Measurements from ENCODE around the gene INTS3. TPM values are rescaled to one million over a fixed set of nuclear protein-coding genes. Genes with fewer than 3 reads are reported as not detected.
A peak's percentile ranks its signal among the peaks of the same experiment; 100 is the strongest.
"Not testable (repeated sequence)": the region's sequence is repeated elsewhere in the genome, so short reads cannot be mapped to it uniquely, and the experiment has no call there.

Gene INTS3
- total and polyA plus RNA-seq, 9 donors = 28.5 to 48.6 (median 35.8) TPM

GRCh38 chr1:153750026-153750995 lies 22.5 kb downstream of the INTS3 start:
- H3K27ac ChIP-seq (ENCODE audit: low read length) = peak overlapping the region; percentile 32
- WGBS (ENCODE audit: insufficient coverage) = 73% methylated on average over 2 of the region's 6 CpGs
- DNase-seq = no peak
- no peaks in the 10 kb centered on the region for H3K9me3 ChIP-seq (replicated peaks; ENCODE audit: control insufficient read depth, low read depth, low read length)
- no peaks in the 10 kb centered on the region for H3K27me3 ChIP-seq (ENCODE audit: control insufficient read depth, insufficient read depth, low read length)
- peaks cover 83% of the 10 kb centered on the region for H3K36me3 ChIP-seq (ENCODE audit: control insufficient read depth, insufficient read depth, low read length)
- H3K4me3 ChIP-seq (ENCODE audit: low read length) = no peak overlapping the region
- peaks cover 2% of the 10 kb centered on the region for H3K4me1 ChIP-seq (ENCODE audit: control insufficient read depth, insufficient read depth, low read length)

- no CpG with 5 or more reads among the region's 2 CpGs for WGBS (ENCODE audit: insufficient coverage)
- Histone ChIP-seq H3K27me3 (ENCODE audit: control insufficient read depth, insufficient read depth, low read length) (no peaks in the 10 kb centered on the region), H3K36me3 (ENCODE audit: control insufficient read depth, insufficient read depth, low read length) (peaks cover 80% of the 10 kb centered on the region), H3K4me1 (ENCODE audit: control insufficient read depth, insufficient read depth, low read length) (peaks cover 2% of the 10 kb centered on the region), H3K27ac (ENCODE audit: low read length) (peak overlapping the region; percentile 20), H3K4me3 (ENCODE audit: low read length) (no peak overlapping the region), H3K9me3 (replicated peaks; ENCODE audit: control insufficient read depth, low read depth, low read length) (no peaks in the 10 kb centered on the region)
- no peak for DNase-seq
Observed at GRCh38 chr1:153752072-153752471, 24.2 kb downstream of the INTS3 start.

- WGBS (ENCODE audit: insufficient coverage) = 68% methylated on average over 5 of the region's 8 CpGs
- H3K27ac ChIP-seq (ENCODE audit: low read length) = peak overlapping the region; percentile 20
- no peak for DNase-seq
- H3K9me3 ChIP-seq (replicated peaks; ENCODE audit: control insufficient read depth, low read depth, low read length) = no peaks in the 10 kb centered on the region
- H3K36me3 ChIP-seq (ENCODE audit: control insufficient read depth, insufficient read depth, low read length) = peaks cover 80% of the 10 kb centered on the region
- no peaks in the 10 kb centered on the region for H3K27me3 ChIP-seq (ENCODE audit: control insufficient read depth, insufficient read depth, low read length)
- H3K4me1 ChIP-seq (ENCODE audit: control insufficient read depth, insufficient read depth, low read length) = peaks cover 2% of the 10 kb centered on the region
- H3K4me3 ChIP-seq (ENCODE audit: low read length) = no peak overlapping the region
Observed at GRCh38 chr1:153752571-153753195, 24.8 kb downstream of the INTS3 start.

GRCh38 chr1:153754266-153754665 lies 26.4 kb downstream of the INTS3 start:
- no peaks in the 10 kb centered on the region for H3K9me3 ChIP-seq (replicated peaks; ENCODE audit: control insufficient read depth, low read depth, low read length)
- no peak for DNase-seq
- no peak overlapping the region for H3K4me3 ChIP-seq (ENCODE audit: low read length)
- H3K4me1 ChIP-seq (ENCODE audit: control insufficient read depth, insufficient read depth, low read length) = peaks cover 2% of the 10 kb centered on the region
- no peak overlapping the region for H3K27ac ChIP-seq (ENCODE audit: low read length)
- peaks cover 80% of the 10 kb centered on the region for H3K36me3 ChIP-seq (ENCODE audit: control insufficient read depth, insufficient read depth, low read length)
- no peaks in the 10 kb centered on the region for H3K27me3 ChIP-seq (ENCODE audit: control insufficient read depth, insufficient read depth, low read length)
- WGBS (ENCODE audit: insufficient coverage) = 85% methylated on average over 2 of the region's 2 CpGs

GRCh38 chr1:153760440-153760839 lies 32.6 kb downstream of the INTS3 start:
- Histone ChIP-seq H3K27me3 (ENCODE audit: control insufficient read depth, insufficient read depth, low read length) (no peaks in the 10 kb centered on the region), H3K4me1 (ENCODE audit: control insufficient read depth, insufficient read depth, low read length) (no peaks in the 10 kb centered on the region), H3K4me3 (ENCODE audit: low read length) (no peak overlapping the region), H3K27ac (ENCODE audit: low read length) (no peak overlapping the region), H3K9me3 (replicated peaks; ENCODE audit: control insufficient read depth, low read depth, low read length) (no peaks in the 10 kb centered on the region), H3K36me3 (ENCODE audit: control insufficient read depth, insufficient read depth, low read length) (peaks cover 84% of the 10 kb centered on the region)
- DNase-seq = no peak
- WGBS (ENCODE audit: insufficient coverage) = no CpG with 5 or more reads among the region's 4 CpGs

- WGBS (ENCODE audit: insufficient coverage) = 100% methylated on average over 2 of the region's 7 CpGs
- Histone ChIP-seq H3K27me3 (ENCODE audit: control insufficient read depth, insufficient read depth, low read length) (no peaks in the 10 kb centered on the region), H3K36me3 (ENCODE audit: control insufficient read depth, insufficient read depth, low read length) (peaks cover 77% of the 10 kb centered on the region), H3K9me3 (replicated peaks; ENCODE audit: control insufficient read depth, low read depth, low read length) (no peaks in the 10 kb centered on the region), H3K4me1 (ENCODE audit: control insufficient read depth, insufficient read depth, low read length) (no peaks in the 10 kb centered on the region), H3K4me3 (ENCODE audit: low read length) (no peak overlapping the region), H3K27ac (ENCODE audit: low read length) (no peak overlapping the region)
- DNase-seq = no peak
Observed at GRCh38 chr1:153763365-153764225, 35.7 kb downstream of the INTS3 start.

GRCh38 chr1:153764310-153764709 lies 36.5 kb downstream of the INTS3 start:
- Histone ChIP-seq H3K27me3 (ENCODE audit: control insufficient read depth, insufficient read depth, low read length) (no peaks in the 10 kb centered on the region), H3K9me3 (replicated peaks; ENCODE audit: control insufficient read depth, low read depth, low read length) (no peaks in the 10 kb centered on the region), H3K36me3 (ENCODE audit: control insufficient read depth, insufficient read depth, low read length) (peaks cover 77% of the 10 kb centered on the region), H3K4me3 (ENCODE audit: low read length) (no peak overlapping the region), H3K27ac (ENCODE audit: low read length) (no peak overlapping the region), H3K4me1 (ENCODE audit: control insufficient read depth, insufficient read depth, low read length) (no peaks in the 10 kb centered on the region)
- 89% methylated on average over 3 of the region's 5 CpGs for WGBS (ENCODE audit: insufficient coverage)
- DNase-seq = no peak

- 92% methylated on average over 2 of the region's 10 CpGs for WGBS (ENCODE audit: insufficient coverage)
Observed at GRCh38 chr1:153766663-153767062, 38.8 kb downstream of the INTS3 start.

GRCh38 chr1:153767519-153767918 lies 39.7 kb downstream of the INTS3 start:
- no peak overlapping the region for H3K27ac ChIP-seq (ENCODE audit: low read length)
- no peaks in the 10 kb centered on the region for H3K27me3 ChIP-seq (ENCODE audit: control insufficient read depth, insufficient read depth, low read length)
- H3K4me3 ChIP-seq (ENCODE audit: low read length) = no peak overlapping the region
- H3K36me3 ChIP-seq (ENCODE audit: control insufficient read depth, insufficient read depth, low read length) = peaks cover 71% of the 10 kb centered on the region
- 99% methylated on average over 5 of the region's 11 CpGs for WGBS (ENCODE audit: insufficient coverage)
- H3K9me3 ChIP-seq (replicated peaks; ENCODE audit: control insufficient read depth, low read depth, low read length) = no peaks in the 10 kb centered on the region
- peaks cover 11% of the 10 kb centered on the region for H3K4me1 ChIP-seq (ENCODE audit: control insufficient read depth, insufficient read depth, low read length)
- no peak for DNase-seq

More at GRCh38 chr1:153766663-153767062, 38.8 kb downstream of the INTS3 start:
- H3K4me1 ChIP-seq (ENCODE audit: control insufficient read depth, insufficient read depth, low read length); H3K27me3 ChIP-seq (ENCODE audit: control insufficient read depth, insufficient read depth, low read length); H3K4me3 ChIP-seq (ENCODE audit: low read length); H3K9me3 ChIP-seq (replicated peaks; ENCODE audit: control insufficient read depth, low read depth, low read length); H3K27ac ChIP-seq (ENCODE audit: low read length); DNase-seq: not testable (repeated sequence)
- peaks cover 71% of the 10 kb centered on the region for H3K36me3 ChIP-seq (ENCODE audit: control insufficient read depth, insufficient read depth, low read length)

Measured in muscle of leg (tissue), 11 donors.